HCT116 (cell line): Measurements from ENCODE around the gene TCF7L2. TPM values are rescaled to one million over a fixed set of nuclear protein-coding genes. Genes with fewer than 3 reads are reported as not detected.
A peak's percentile ranks its signal among the peaks of the same experiment; 100 is the strongest.

Experiments
- ATAC-seq: fragments of 200-7000 bp; cut with Tn5 transposase; 2 replicates; pipeline ENCODE4 v1.9.1; 2020; ENCODE audit warnings: mild to moderate bottlenecking, moderate library complexity
- BruUV-seq: library from RNA; stranded (reverse); fragments of 400-500 nt; replicated peaks from 2 replicates; lab custom pipeline; 2021; lab: Mats Ljungman, UMichigan
- CTCF ChIA-PET: fragments of 300-600 bp; sonication (Branson Sonifier 250); formaldehyde crosslinking; loops from one replicate; lab custom pipeline; 2021; ENCODE audit warnings: antibody characterized with exemption; lab: Charles Lee
- POLR2A ChIA-PET: fragments of 300-600, 350-600 bp; sonication (Branson Sonifier 250); formaldehyde crosslinking; loops from one replicate; lab custom pipeline; 2021; ENCODE audit warnings: antibody characterized with exemption; lab: Charles Lee
- RAD21 ChIA-PET, 2 experiments: fragments of 300-600 bp; sonication (Branson Sonifier 250); formaldehyde crosslinking; loops; one replicate each; lab custom pipeline; 2023; ENCODE audit warnings: low total read pairs in 2 of 2; ENCODE audit not compliant: uncharacterized antibody in 2 of 2, unreplicated experiment in 2 of 2, low non-redundant PET in 1 of 2; lab: Charles Lee
- DNase-seq: peaks from one replicate; pipeline ENCODE4 v3.0.0-alpha.2; 2010; ENCODE audit warnings: low read depth, low spot score
- H2AFZ ChIP-seq: fragments of 200-600 bp; shearing (Covaris generic), sonication (generic); 2 replicates; pipeline ENCODE4 v1.6.1; 2017; ENCODE audit warnings: low read depth, mixed run types, mixed read lengths, antibody characterized with exemption, low read length; ENCODE audit not compliant: poor library complexity, severe bottlenecking
- H3K27ac ChIP-seq: 2 replicates; pipeline ENCODE4 v1.5.1; 2012; ENCODE audit warnings: low read depth, low read length
- H3K27me3 ChIP-seq: fragments of 200-600 bp; sonication (generic); 2 replicates; pipeline ENCODE4 v1.6.1; 2016; ENCODE audit warnings: mixed run types, low read length, mixed read lengths; ENCODE audit not compliant: insufficient read depth
- H3K36me3 ChIP-seq, 2 experiments: fragments of 200-500 bp in 1 of 2; fragments of 200-600 bp in 1 of 2; sonication (Bioruptor generic) in 1 of 2; sonication (generic) in 1 of 2; 2 replicates each; pipeline versions ENCODE4 v1.5.1 to v1.6.1; 2014 to 2016; ENCODE audit warnings: low read length in 2 of 2, inconsistent platforms in 1 of 2, mixed read lengths in 1 of 2, mixed run types in 1 of 2; ENCODE audit not compliant: insufficient read depth in 2 of 2, control insufficient read depth in 1 of 2
- H3K4me1 ChIP-seq, 2 experiments: fragments of 200-600 bp in 1 of 2; sonication (generic) in 1 of 2; 2 replicates each; pipeline versions ENCODE4 v1.5.1 to v1.6.1; 2012 to 2017; ENCODE audit warnings: low read length in 2 of 2, inconsistent platforms in 1 of 2, mild to moderate bottlenecking in 1 of 2, mixed read lengths in 1 of 2, mixed run types in 1 of 2, moderate library complexity in 1 of 2; ENCODE audit not compliant: insufficient read depth in 2 of 2, control insufficient read depth in 1 of 2
- H3K4me2 ChIP-seq: fragments of 200-600 bp; sonication (generic); 2 replicates; pipeline ENCODE4 v1.6.1; 2017; ENCODE audit warnings: mixed run types, low read length, mixed read lengths
- H3K4me3 ChIP-seq, 2 experiments: fragments of 200-600 bp in 1 of 2; sonication (generic) in 1 of 2; replicated peaks in 1 of 2; 2 replicates each; pipeline ENCODE4 v1.5.1; 2011 to 2016; ENCODE audit warnings: low read length in 2 of 2, control low read depth in 1 of 2, low read depth in 1 of 2, mild to moderate bottlenecking in 1 of 2, mixed read lengths in 1 of 2, mixed run types in 1 of 2
- H3K79me2 ChIP-seq: fragments of 200-600 bp; sonication (generic); 2 replicates; pipeline ENCODE4 v1.6.1; 2017; ENCODE audit warnings: mild to moderate bottlenecking, mixed run types, low read length, moderate library complexity, mixed read lengths; ENCODE audit not compliant: insufficient read depth
- H3K9ac ChIP-seq: fragments of 200-600 bp; sonication (generic); 2 replicates; pipeline ENCODE4 v1.6.1; 2016; ENCODE audit warnings: low read length, mixed read lengths
- H3K9me2 ChIP-seq: fragments of 200-600 bp; sonication (generic), shearing (Covaris generic); 2 replicates; pipeline ENCODE4 v1.6.1; 2017; ENCODE audit warnings: mixed run types, mild to moderate bottlenecking, moderate library complexity; ENCODE audit not compliant: insufficient read depth
- H3K9me3 ChIP-seq, 2 experiments: fragments of 200-500 bp in 1 of 2; fragments of 200-600 bp in 1 of 2; sonication (Bioruptor generic) in 1 of 2; sonication (generic) in 1 of 2; 2 replicates each; pipeline ENCODE4 v1.6.1; 2014 to 2017; ENCODE audit warnings: low read length in 2 of 2, mixed read lengths in 2 of 2, inconsistent platforms in 1 of 2, low read depth in 1 of 2, mild to moderate bottlenecking in 1 of 2, mixed run types in 1 of 2, moderate library complexity in 1 of 2; ENCODE audit not compliant: control insufficient read depth in 1 of 2, insufficient read depth in 1 of 2
- H4K20me1 ChIP-seq: fragments of 200-600 bp; sonication (generic), shearing (Covaris generic); 2 replicates; pipeline ENCODE4 v1.6.1; 2017; ENCODE audit warnings: mixed run types, mild to moderate bottlenecking, moderate library complexity; ENCODE audit not compliant: insufficient read depth
- EZH2 ChIP-seq: fragments of 200-600 bp; sonication (generic); IDR thresholded peaks from 2 replicates; pipeline ENCODE4 v1.6.1; 2017; ENCODE audit warnings: antibody characterized with exemption, mixed run types
- JUND ChIP-seq: IDR thresholded peaks from 2 replicates; pipeline ENCODE4 v1.6.1; 2012
- MAX ChIP-seq: IDR thresholded peaks from 2 replicates; pipeline ENCODE4 v1.6.1; 2012
- POLR2A ChIP-seq: IDR thresholded peaks from 2 replicates; pipeline ENCODE4 v1.7.0; 2011; ENCODE audit warnings: borderline replicate concordance; ENCODE audit not compliant: insufficient read depth, insufficient read length; ENCODE audit errors: extremely low read depth
- RAD21 ChIP-seq: IDR thresholded peaks from 2 replicates; pipeline ENCODE4 v1.6.1; 2012; ENCODE audit warnings: low read depth, mild to moderate bottlenecking
- intact Hi-C: fragments of 100-400 bp; cut with micrococcal nuclease; formaldehyde crosslinking; loops from 2 replicates; pipeline ENCODE4 v1.10.0; 2022
- total RNA-seq: library from RNA; stranded (reverse); gene quantifications from one replicate; pipeline ENCODE4 v1.2.1, GENCODE V29; 2021; ENCODE audit not compliant: unreplicated experiment
- TF ChIP-seq, protein P1 (sequence below): IDR thresholded peaks from 2 replicates; pipeline ENCODE4 v1.6.1; 2012; ENCODE audit warnings: low read depth

The TCF7L2 gene
- total RNA-seq, 1 experiment from 2014 or later = 164 TPM

- CTCF ChIA-PET = no interaction called here
- BruUV-seq = no TSS peak
- peaks cover 83 to 91% of the 10 kb centered on the region in 2 experiments for H3K4me1 ChIP-seq
These were observed 73.0 kb downstream of the TCF7L2 start for GRCh38 chr10:113023017-113023416.

DNA sequence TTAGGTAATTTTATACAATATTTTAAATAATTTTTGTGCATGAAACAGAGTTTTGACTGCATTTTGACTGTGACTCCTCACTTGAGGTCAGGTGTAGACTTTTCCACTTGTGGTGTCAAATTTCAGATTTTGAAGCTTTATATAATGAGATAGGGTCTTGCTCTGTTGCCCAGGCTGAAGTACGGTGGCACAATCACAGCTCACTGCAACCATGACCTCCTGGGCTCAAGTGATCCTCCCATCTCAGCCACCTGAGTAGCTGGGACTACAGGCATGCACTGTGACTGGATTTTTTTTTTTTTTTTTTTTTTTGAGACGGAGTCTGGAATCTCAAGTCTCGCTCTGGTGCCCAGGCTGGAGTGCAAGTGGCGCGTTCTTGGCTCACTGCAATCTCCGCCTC lies 74.9 kb downstream of the TCF7L2 start:
- Histone ChIP-seq H4K20me1 (peaks cover 27% of the 10 kb centered on the region), H3K4me2 (peak overlapping the region; percentile 3; the same call in 1 of the 2 replicates), H3K27me3 (no peaks in the 10 kb centered on the region), H3K9me3 (no peaks in the 10 kb centered on the region), H3K9ac (no peak overlapping the region), H3K79me2 (peaks cover 97% of the 10 kb centered on the region), H3K4me3 (no peak overlapping the region), H3K27ac (no peak overlapping the region), H3K4me1 (peaks cover 77 to 89% of the 10 kb centered on the region in 2 experiments), H2AFZ (no peak overlapping the region), H3K36me3 (peaks cover 6 to 26% of the 10 kb centered on the region in 2 experiments), H3K9me2 (no peaks in the 10 kb centered on the region)
- ATAC-seq (no peak), DNase-seq (no peak)
- ChIA-PET CTCF (no interaction called here), RAD21 (no interaction called here), POLR2A (no interaction called here)
- TF ChIP-seq POLR2A = no peak
- TF ChIP-seq, protein P1, sequence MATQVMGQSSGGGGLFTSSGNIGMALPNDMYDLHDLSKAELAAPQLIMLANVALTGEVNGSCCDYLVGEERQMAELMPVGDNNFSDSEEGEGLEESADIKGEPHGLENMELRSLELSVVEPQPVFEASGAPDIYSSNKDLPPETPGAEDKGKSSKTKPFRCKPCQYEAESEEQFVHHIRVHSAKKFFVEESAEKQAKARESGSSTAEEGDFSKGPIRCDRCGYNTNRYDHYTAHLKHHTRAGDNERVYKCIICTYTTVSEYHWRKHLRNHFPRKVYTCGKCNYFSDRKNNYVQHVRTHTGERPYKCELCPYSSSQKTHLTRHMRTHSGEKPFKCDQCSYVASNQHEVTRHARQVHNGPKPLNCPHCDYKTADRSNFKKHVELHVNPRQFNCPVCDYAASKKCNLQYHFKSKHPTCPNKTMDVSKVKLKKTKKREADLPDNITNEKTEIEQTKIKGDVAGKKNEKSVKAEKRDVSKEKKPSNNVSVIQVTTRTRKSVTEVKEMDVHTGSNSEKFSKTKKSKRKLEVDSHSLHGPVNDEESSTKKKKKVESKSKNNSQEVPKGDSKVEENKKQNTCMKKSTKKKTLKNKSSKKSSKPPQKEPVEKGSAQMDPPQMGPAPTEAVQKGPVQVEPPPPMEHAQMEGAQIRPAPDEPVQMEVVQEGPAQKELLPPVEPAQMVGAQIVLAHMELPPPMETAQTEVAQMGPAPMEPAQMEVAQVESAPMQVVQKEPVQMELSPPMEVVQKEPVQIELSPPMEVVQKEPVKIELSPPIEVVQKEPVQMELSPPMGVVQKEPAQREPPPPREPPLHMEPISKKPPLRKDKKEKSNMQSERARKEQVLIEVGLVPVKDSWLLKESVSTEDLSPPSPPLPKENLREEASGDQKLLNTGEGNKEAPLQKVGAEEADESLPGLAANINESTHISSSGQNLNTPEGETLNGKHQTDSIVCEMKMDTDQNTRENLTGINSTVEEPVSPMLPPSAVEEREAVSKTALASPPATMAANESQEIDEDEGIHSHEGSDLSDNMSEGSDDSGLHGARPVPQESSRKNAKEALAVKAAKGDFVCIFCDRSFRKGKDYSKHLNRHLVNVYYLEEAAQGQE = no peak
- no peak for TF ChIP-seq EZH2
- no TSS peak for BruUV-seq
- intact Hi-C loops = no loop called here

More at GRCh38 chr10:113023017-113023416, 73.0 kb downstream of the TCF7L2 start:
- H3K9ac ChIP-seq = no peak overlapping the region
- intact Hi-C loops = no loop called here
- H4K20me1 ChIP-seq = peaks cover 24% of the 10 kb centered on the region
- peaks cover 97% of the 10 kb centered on the region for H3K79me2 ChIP-seq
- no peak overlapping the region for H3K4me3 ChIP-seq
- no peak overlapping the region for H3K4me2 ChIP-seq
- no peaks in the 10 kb centered on the region for H3K9me3 ChIP-seq
- TF ChIP-seq MAX (peak; percentile 25; the same call in 1 of the 2 replicates), JUND (no peak), RAD21 (no peak)
- no peaks in the 10 kb centered on the region for H3K9me2 ChIP-seq
- no peak overlapping the region for H3K27ac ChIP-seq
- RAD21 ChIA-PET = no interaction called here
- H2AFZ ChIP-seq = no peak overlapping the region
- peaks cover 5 to 29% of the 10 kb centered on the region in 2 experiments for H3K36me3 ChIP-seq
- H3K27me3 ChIP-seq = no peaks in the 10 kb centered on the region
- DNase-seq = no peak
- POLR2A ChIA-PET = no interaction called here
- ATAC-seq = no peak
